22Rv1 (cell line): Measurements from ENCODE around the gene FAM83G.

Experiments used
- ZFX ChIP-seq: fragments of 450-650 bp; IDR thresholded peaks from 2 replicates; pipeline ENCODE4 v1.6.1; 2017; ENCODE audit warnings: antibody characterized with exemption, borderline replicate concordance
- TF ChIP-seq, protein P1 (sequence below): fragments of 450-650 bp; IDR thresholded peaks from 2 replicates; pipeline ENCODE4 v1.5.1; 2017; ENCODE audit warnings: mild to moderate bottlenecking

DNA sequence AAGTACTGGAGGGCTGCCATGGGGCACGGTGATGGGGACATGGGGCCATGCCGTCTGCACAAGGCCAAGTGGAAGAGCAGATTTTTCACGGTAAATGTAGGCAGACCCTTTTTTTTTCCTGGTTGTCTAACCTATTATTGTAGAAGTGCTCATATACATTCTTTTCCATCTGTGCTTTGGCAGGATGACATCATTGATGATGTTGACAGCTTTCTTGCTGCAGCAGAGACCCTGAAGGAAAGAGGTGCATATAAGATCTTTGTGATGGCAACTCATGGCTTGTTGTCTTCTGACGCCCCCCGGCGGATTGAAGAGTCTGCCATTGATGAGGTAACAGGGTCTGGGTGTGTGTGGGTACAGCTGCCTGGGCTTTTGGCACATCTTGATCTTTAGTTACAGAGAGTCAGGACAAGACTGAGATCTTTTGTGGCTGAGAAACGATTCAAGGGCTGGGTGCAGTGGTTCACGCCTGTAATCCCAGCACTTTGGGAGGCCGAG lies 75.9 kb downstream of the FAM83G start:
- TF ChIP-seq, protein P1, sequence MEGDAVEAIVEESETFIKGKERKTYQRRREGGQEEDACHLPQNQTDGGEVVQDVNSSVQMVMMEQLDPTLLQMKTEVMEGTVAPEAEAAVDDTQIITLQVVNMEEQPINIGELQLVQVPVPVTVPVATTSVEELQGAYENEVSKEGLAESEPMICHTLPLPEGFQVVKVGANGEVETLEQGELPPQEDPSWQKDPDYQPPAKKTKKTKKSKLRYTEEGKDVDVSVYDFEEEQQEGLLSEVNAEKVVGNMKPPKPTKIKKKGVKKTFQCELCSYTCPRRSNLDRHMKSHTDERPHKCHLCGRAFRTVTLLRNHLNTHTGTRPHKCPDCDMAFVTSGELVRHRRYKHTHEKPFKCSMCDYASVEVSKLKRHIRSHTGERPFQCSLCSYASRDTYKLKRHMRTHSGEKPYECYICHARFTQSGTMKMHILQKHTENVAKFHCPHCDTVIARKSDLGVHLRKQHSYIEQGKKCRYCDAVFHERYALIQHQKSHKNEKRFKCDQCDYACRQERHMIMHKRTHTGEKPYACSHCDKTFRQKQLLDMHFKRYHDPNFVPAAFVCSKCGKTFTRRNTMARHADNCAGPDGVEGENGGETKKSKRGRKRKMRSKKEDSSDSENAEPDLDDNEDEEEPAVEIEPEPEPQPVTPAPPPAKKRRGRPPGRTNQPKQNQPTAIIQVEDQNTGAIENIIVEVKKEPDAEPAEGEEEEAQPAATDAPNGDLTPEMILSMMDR, result no peak
- TF ChIP-seq ZFX, result no peak
